HG02943 (cell line): ENCODE measurements around the gene SAMD4A.
"Not testable (repeated sequence)": the region's sequence is repeated elsewhere in the genome, so short reads cannot be mapped to it uniquely, and the experiment has no call there.

Experiments
- ATAC-seq: cut with Tn5 transposase; IDR thresholded peaks from one replicate; pipeline ENCODE4 v1.9.1; 2021; ENCODE audit warnings: mild to moderate bottlenecking, low read depth, moderate library complexity; ENCODE audit not compliant: unreplicated experiment

SAMD4A gene

DNA sequence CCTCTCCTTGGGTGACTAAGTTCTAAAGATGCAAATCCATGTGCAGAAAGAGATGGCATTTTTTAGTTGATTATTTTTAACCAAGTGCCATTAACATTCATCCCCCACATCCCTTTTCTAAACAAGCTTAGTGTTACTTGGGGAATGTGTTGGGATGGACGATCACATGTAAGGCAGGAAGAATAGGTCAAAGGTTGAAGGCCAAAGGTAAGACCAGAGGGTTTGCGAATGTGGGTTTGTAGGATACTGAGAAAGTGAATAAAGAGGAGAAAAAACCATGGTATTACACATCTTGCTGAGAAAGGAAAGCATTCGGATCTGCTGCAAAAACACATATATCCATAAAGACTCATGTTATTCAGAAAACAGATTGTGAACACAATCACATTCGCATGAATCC lies 224.1 kb downstream of the SAMD4A start:
- no peak for ATAC-seq

DNA sequence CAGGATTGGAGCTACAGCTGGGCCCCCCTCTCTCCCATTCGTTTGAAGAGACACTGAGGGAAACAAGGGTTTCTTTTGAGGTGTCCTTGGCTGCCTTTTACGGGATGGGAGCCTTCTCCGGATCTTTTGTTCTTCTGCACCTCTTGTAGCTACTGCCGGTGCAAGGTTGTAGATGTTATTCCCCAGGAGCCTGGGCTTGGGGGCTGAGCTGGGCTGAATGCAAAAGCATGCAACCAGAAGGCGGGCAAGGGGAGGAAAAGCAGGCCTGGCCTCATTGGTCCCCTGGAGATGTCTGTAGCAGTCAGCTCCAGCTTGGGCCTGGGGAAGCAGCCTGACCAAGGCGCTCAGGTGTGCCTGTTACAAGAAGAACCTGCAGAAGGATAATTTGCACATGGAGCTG lies 225.4 kb downstream of the SAMD4A start:
- no peak for ATAC-seq

DNA sequence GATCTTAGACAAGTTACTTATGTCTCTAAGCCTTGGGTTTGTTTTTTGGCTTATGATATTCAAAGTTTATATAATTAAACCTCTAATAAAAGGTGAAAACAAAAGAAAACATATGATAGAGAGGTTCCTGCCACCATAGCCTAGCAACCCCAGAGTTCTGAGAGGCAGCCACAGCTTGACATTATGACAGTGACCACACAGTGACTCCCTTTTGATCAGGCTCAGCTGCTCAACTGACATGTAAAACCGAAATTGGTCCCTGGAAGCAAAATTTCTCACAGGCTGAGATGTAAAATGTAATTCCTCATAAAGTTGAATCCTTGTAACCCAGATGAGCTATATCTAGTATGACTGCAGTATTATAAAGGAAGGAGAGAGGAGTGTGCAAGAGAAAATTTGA lies 227.2 kb downstream of the SAMD4A start:
- ATAC-seq: no peak

DNA sequence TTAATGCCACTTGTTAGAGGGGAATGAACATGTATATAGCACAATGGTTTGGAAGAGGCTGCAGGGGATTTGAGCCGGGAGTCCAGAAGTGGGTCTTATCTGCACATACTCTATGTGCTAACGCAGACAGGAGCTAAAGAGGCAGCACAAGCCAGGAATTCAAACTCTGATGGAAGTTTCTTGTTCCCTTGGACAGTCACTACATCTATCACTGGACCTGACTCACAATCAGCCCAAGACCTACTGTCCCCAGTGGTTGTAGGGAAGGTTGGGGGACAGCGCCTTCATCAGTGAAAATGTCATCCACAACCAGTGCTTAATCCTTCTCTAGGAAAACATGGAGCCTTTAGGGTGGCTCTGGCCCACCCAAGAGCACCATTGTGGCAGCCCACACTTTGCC lies 227.9 kb downstream of the SAMD4A start:
- ATAC-seq: no peak

DNA sequence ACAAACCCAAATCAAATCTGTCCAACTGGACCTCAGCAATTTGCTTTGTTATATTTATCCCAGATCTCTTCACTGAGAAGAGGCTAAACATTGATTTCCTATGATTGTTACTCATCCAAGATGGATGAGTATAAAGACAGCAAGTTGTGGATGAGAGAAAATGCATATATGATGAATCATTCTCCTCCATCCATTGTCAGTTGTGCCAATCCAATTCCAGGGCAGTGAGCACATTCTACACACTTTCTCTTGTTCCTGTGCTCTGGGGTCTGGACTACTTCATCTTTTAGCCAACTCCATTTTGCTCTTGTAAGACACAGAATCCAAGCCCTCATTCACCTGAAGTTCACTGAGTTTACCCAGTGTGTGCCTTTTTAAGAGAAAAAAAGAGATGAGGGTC lies 230.0 kb downstream of the SAMD4A start:
- no peak for ATAC-seq

DNA sequence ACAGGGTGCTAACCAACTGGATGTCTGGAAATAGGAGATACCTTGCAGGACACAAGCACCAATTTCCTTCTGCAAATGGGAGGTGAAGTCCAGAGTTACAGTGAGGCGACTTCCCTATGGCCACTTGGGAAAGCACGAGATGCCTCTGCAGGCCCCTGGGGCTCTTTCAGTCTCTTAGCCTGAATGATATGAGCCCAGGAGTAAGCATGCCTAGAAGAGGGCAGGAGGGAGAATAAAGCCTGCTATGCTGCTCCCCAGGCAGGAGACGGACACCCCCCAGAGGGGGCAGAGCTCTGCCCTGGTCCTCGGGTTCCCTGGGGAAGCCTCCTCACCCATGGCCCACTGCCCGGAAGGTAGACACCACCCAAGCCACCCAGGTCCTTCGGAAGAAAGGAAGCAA lies 230.6 kb downstream of the SAMD4A start:
- ATAC-seq: no peak

DNA sequence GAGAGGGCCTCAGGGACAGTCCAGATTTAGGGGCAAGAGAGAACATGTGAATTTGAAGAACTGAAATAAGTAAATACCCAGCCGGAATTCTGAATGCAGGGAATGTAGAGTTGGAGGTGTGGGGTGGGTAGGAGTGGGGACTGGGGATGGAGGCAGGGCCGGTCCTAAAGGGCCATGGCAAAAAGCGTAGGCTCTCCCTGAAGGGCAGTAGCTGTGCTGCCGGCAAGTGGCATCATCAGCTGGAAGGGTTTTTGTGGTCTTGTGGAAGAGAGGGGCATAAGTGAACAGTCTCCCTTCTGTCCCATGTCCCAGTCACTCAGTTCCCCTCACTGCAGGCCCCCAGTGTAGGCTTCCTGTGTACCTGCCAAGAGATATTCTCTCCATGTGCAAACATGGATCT lies 231.1 kb downstream of the SAMD4A start:
- no peak for ATAC-seq

DNA sequence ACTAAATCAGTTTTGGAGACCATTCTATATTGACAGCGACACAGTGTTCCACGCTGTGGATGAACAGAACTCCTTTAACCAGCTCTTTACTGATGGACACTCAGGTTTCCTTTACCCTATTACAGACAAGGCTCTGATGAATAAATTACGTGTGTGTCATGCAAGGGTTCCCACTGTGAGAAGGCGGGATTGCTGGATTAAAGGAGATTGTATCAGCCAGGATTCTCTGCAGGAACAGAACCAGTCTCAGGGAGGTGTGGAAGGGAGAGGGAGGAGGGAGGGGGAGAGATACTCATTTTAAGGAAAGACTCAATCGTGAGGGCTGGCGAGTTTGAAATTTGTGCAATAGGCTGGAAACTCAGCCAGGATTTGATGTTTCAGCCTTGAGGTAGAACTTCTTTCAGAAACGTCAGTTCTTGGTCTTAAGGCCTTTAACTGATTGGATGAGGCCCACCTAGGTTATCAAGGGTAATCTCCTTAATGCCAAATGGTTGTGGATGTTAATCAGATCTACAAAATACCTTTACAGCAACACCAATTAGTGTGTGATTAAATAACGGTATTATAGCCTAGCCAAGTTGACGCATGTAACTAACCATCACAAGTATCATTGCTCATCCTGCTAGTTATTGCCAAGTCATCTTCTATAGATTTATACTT lies 231.7 kb downstream of the SAMD4A start:
- no peak for ATAC-seq

DNA sequence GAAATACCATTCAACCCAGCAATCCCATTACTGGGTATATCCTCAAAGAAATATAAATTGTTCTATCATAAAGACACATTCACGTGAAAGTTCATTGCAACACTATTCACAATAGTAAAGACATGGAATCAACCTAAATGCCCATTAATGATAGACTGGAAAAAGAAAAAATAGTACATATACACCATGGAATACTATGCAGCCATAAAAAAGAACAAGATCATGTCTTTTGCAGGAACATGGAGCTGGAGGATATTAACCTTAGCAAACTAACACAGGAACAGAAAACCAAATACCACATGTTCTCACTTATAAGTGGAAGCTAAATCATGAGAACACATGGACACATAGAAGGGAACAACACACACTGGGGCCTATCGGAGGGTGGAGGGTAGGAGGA lies 234.6 kb downstream of the SAMD4A start:
- not testable (repeated sequence) for ATAC-seq

DNA sequence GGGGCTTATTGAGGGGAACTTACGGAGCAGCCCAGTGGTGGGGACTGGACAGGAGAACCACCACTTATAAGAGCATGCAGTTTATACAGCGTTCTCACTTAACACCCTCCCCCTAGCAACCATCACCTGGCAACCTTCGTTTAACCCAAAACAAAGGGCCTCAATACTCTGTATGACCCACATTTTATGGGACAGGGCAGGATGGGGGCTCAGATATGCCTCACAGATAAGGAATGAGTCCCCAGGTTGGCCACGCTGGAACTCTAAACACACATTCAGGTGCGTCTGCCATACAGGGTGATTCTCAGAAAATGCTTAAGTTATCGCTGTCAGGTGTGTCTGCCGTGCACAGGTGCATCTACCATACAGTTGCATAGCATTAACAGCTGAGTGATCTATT lies 236.5 kb downstream of the SAMD4A start:
- ATAC-seq: no peak

DNA sequence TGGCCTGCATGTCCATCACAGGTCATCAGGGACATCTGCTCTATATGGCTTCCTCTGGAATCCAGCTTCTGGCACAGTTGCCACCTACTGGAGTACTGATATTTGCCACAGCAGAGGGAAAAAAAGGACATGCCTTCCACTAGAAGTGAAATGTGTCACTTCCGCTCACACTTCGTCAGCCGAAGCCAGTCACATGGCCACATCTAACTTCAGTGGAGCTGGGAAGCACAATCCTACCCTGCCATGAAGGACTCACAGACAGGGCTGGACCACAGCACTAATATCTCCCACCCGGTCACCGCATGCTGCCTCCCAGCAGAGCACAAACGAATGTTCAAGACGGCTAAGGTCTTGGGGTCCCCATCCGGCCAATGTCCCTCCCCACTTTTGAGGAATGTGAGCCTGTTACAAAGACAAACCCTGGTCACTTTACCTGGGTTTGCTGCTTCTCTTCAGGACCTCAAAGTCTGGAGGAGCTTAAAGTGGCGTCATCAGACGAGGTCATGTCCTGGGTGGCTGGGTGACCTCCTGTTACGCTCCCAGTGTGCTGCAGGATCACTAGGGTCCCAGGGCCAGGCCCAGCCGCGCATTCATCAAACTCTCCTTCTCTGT lies 237.1 kb downstream of the SAMD4A start:
- ATAC-seq: no peak

DNA sequence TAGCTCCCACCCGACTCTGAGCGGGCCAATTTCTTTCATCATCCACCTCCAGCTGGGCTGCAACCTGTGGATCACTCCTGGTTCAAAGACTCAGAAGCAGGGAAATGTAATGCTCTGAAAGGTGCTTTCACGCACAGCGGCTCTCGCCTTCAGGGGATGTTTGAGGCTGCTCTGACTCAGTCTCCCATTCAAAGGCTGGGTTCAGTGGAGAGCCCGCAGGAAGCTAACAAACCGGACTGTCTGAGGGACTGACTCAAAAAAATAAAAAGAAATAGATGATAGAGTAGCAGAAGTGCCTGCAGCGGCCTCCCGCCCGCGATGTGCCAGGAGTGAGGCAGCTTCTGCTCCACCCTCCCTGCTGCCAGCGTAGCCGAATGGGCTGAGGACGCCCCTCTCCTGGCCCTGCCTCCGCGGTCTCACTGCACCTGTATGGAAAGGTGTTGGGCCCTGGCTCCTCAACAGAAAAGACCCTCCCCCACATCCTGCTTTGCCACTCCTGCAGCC lies 237.7 kb downstream of the SAMD4A start:
- no peak for ATAC-seq

DNA sequence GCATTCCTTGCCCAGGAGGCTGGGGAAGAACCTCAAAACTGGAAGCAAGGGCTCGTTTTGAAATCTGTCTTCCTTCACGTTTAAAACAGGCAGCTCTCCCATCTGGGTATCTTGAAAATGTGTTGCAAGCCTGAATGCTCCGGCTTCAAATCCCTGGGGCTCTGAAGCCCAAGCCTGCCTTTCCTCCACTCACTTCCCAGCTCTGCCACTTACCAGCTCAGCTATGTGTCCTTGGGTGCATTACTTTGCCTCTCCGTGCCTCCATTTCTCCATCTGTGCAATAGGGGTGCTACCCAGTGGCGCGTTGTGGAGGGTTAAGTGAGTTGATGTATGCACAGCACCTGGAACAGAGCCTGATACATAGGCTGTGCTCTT lies 238.1 kb downstream of the SAMD4A start:
- no peak for ATAC-seq

DNA sequence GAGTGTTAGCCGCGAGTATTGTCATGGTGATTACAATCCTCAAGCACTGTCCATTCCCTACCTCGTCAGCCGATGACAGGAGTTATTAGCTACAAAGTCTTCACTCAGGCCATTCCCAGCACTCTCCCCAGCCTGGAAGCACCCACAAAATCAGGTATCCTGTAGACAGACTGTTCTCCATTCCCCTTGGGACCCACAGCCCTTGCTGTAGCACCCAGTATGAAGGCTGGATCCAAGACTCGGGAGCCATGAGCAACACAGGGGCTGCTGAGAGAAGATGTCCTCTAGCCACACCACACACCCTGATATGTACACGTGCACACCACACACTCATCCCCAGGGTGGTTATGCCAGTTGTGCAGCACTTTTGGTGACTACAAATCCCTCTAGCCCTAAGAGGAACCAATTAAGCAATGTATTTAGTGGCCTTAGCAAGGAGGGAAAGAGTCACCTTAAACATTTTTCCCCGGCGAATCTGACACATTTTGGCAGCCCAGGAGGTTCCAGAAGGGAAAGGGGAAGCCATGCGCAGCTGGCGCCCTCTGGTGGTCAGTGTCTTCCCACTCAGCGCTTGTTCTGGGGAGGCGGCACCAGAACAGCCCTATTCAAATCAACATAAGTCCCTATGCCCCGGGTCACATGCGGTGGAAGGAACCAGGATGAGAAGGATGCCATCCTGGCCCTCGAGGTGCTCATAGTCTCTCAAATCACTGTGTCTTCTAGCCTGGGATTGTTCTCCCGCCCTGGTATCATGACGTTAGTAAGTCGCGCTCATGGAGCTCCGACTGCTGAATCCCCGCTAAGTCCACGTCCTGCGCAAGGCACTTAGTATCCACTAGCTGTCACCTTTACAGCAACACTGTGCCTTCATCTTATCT lies 238.8 kb downstream of the SAMD4A start:
- no peak for ATAC-seq

DNA sequence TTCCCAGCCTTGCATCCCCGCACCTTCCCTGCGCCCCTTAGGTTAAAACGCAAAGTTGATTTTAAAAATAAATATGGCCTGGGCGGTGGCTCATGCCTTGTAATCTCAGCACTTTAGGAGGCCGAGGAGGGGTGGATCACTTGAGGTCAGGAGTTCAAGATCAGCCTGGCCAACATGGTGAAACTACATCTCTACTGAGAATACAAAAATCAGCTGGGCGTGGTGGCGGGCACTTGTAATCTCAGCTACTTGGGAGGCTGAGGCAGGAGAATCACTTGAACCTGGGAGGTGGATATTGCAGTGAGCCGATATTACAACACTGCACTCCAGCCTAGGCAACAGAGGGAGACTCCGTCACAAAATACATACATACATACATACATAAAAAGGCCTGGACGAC lies 239.7 kb downstream of the SAMD4A start:
- no peak for ATAC-seq

DNA sequence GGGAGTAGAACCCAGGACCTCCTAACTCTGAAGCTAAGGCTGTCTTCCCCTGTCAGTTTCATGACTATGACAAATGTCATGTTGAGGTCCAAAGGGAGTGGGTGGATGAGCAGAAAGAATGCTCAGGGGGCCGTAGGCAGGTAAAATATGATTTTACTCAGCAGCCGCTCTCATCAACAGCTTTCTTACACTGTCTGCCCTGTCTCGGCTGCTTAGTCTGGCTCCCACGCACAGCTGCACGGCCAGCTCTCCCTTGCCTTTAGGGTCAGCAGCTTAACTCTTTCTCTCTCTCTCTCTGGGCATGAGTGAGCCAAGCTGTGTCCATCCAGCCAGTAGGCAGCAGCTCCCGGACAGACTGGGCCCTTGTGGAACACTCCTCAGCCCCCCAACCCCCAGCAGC lies 240.5 kb downstream of the SAMD4A start:
- ATAC-seq: no peak

DNA sequence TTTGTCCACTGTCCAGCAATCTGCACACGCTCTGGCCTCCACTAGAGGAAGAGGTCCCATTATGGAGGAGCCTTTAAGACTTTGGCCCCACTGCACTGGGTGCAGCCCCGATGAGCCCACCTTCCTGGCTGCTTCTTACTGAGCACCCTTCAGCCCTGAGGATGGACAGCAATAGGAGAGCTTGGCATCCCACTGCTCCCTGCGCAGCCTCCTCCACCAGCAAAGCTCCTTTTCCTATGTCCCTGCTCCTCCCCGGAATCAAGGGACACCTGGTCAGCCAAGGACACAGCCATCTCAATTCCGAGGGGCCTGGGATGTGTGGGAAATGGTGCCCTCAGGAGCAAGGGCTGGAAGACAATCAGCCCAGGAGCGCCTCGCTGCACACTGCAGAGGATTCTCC lies 241.0 kb downstream of the SAMD4A start:
- ATAC-seq: no peak

DNA sequence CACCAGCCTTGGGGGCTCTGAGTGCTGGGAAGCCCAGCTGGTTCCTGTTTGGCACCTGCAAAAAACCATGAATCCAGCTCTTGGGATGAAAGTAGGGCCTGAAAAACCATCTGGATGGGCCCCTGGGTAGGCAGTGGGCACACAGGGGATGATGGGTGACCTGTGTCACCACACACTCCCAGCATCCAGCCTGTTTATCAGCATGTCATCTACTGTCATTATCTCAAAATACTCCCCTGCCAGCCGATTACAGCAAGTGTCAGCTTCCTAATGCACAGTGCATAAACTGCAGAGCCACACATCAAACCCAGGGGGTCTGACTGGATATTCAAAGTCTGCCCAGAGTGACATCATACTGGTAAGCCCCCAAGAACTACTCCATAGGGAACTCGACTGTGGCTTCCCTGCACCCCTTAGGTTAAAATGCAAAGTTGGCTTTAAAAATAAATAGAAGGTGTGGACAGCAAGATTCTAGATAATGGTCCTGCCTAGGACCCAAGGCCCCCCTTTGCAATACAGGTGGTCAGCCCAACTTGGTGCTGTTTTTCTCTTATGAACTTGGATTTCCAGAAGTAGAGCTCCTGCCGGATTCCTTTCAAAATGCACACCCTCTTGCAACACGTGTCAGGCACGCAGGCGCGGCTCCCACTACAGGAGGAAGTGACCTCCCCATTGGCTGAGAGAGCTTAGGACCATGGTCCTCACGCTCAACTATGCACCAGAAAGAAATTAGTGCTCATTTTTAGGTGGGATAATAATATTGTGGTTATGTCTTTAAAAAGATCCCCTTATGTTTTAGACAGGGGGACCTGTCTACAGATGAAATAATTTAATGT lies 241.6 kb downstream of the SAMD4A start:
- no peak for ATAC-seq

DNA sequence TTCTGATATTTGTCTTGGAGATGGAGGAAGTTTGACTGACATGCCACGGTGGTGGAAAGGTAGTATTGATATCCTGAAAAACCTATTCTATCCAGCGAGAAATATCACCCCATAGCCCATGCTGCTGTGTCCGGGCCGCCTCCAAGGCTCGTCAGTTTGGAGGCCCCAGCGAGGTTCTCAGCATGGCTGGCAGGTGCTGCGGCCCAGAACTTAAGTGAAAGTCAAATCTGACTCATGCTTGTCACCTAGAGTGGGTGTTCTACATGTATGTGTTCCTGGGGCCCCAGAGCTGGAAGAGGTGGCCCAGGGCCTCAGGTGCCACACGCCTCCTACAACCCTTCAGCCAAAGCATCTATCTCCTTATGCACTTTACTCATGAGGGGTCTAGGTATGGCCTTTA lies 242.8 kb downstream of the SAMD4A start:
- ATAC-seq: no peak

DNA sequence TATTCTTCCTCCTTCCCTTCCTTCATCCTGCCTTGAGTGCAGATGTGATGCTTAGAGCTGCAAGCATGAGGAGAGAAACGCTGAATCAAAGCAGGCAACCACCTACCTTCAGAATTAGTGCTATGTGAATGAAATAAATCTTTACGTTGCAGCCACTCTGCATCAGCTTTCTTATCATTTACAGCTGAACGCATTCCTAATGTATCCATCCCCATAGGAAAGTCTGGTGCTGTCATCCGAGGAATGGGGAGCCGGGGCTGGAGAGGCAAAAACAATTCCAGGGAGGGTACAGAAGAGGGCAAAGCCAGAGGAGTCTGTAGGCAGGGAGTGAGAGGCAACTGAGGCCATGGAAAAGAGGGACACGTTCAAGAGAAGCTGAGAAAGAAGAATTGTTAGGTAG lies 245.7 kb downstream of the SAMD4A start:
- no peak for ATAC-seq

DNA sequence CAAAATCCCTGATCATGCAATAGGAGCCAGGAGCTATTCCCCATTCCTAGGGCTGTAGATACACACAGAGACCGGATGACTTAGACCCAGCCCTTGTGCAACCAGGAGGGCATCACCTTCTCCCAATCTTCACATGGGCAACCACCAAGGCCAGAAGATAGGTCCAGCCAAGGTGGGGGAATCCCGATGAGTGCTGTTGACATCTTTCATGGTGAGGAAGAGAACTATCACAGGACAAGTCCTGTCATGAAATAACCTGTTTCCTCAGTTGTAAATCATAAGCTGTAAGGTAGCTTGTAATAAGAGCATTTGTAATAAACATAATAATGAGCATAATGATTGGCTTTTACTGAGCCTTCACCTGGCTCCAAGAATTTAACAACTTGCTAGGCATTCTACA lies 246.2 kb downstream of the SAMD4A start:
- ATAC-seq: no peak
